Trophoblast cell (in vitro differentiated cells and primary cell): ENCODE measurements around the gene IL10RB.

Experiments used
- DNase-seq, 2 donors: peaks; one replicate each; pipeline ENCODE4 v3.0.0-alpha.2; 2016
- H2AFZ ChIP-seq: 2 replicates; pipeline ENCODE4 v1.6.1; 2013; ENCODE audit warnings: low read length, moderate library complexity, mild to moderate bottlenecking; ENCODE audit not compliant: insufficient read depth, poor library complexity
- H2AK5ac ChIP-seq: 2 replicates; pipeline ENCODE4 v1.6.1; 2013; ENCODE audit warnings: mild to moderate bottlenecking, low read length
- H2BK120ac ChIP-seq: 2 replicates; pipeline ENCODE4 v1.6.1; 2013; ENCODE audit warnings: low read length, mild to moderate bottlenecking, moderate library complexity; ENCODE audit not compliant: insufficient read depth, poor library complexity
- H2BK12ac ChIP-seq: 2 replicates; pipeline ENCODE4 v1.6.1; 2013; ENCODE audit warnings: mild to moderate bottlenecking, low read length, moderate library complexity
- H2BK5ac ChIP-seq: 2 replicates; pipeline ENCODE4 v1.6.1; 2013; ENCODE audit warnings: low read length, low read depth, moderate library complexity, mild to moderate bottlenecking; ENCODE audit not compliant: poor library complexity
- H3K14ac ChIP-seq: 2 replicates; pipeline ENCODE4 v1.6.1; 2013; ENCODE audit warnings: mild to moderate bottlenecking, low read length
- H3K18ac ChIP-seq: 2 replicates; pipeline ENCODE4 v1.6.1; 2013; ENCODE audit warnings: mild to moderate bottlenecking, low read length
- H3K23ac ChIP-seq: 2 replicates; pipeline ENCODE4 v1.6.1; 2013; ENCODE audit warnings: low read length
- H3K27ac ChIP-seq: 2 replicates; pipeline ENCODE4 v1.5.1; 2013; ENCODE audit warnings: low read depth, mild to moderate bottlenecking, inconsistent platforms, low read length, moderate library complexity
- H3K27me3 ChIP-seq: 2 replicates; pipeline ENCODE4 v1.6.1; 2013; ENCODE audit warnings: inconsistent platforms, mild to moderate bottlenecking, low read length, moderate library complexity; ENCODE audit not compliant: insufficient read depth
- H3K36me3 ChIP-seq, 2 experiments: 1 replicate in 1 of 2; 2 replicates in 1 of 2; pipeline ENCODE4 v1.6.1; 2013; ENCODE audit warnings: low read length in 2 of 2, mild to moderate bottlenecking in 2 of 2, moderate library complexity in 1 of 2; ENCODE audit not compliant: insufficient read depth in 2 of 2, control insufficient read depth in 1 of 2
- H3K4ac ChIP-seq: 2 replicates; pipeline ENCODE4 v1.6.1; 2013; ENCODE audit warnings: low read depth, mild to moderate bottlenecking, low read length, moderate library complexity
- H3K4me1 ChIP-seq, 2 experiments: 1 replicate in 1 of 2; 2 replicates in 1 of 2; pipeline ENCODE4 v1.6.1; 2013; ENCODE audit warnings: low read length in 2 of 2, mild to moderate bottlenecking in 2 of 2, moderate library complexity in 1 of 2; ENCODE audit not compliant: insufficient read depth in 2 of 2, control insufficient read depth in 1 of 2
- H3K4me2 ChIP-seq: 2 replicates; pipeline ENCODE4 v1.6.1; 2013; ENCODE audit warnings: inconsistent platforms, mild to moderate bottlenecking, low read length, moderate library complexity
- H3K4me3 ChIP-seq: 2 replicates; pipeline ENCODE4 v1.5.1; 2013; ENCODE audit warnings: mild to moderate bottlenecking, low read depth, low read length, inconsistent platforms
- H3K79me1 ChIP-seq: one replicate; pipeline ENCODE4 v1.6.1; 2013; ENCODE audit warnings: low read length
- H3K79me2 ChIP-seq: 2 replicates; pipeline ENCODE4 v1.6.1; 2013; ENCODE audit warnings: low read length, mild to moderate bottlenecking; ENCODE audit not compliant: control insufficient read depth, insufficient read depth, poor library complexity
- H3K9ac ChIP-seq: 2 replicates; pipeline ENCODE4 v1.6.1; 2013; ENCODE audit warnings: mild to moderate bottlenecking, low read length
- H3K9me3 ChIP-seq: 2 replicates; pipeline ENCODE4 v1.6.1; 2013; ENCODE audit warnings: low read depth, mild to moderate bottlenecking, control low read depth, inconsistent platforms, low read length; ENCODE audit not compliant: insufficient read depth
- H4K12ac ChIP-seq: 2 replicates; pipeline ENCODE4 v1.6.1; 2013; ENCODE audit warnings: low read depth, mild to moderate bottlenecking, low read length, moderate library complexity
- H4K8ac ChIP-seq: 2 replicates; pipeline ENCODE4 v1.6.1; 2013; ENCODE audit warnings: low read depth, mild to moderate bottlenecking, low read length, moderate library complexity
- H4K91ac ChIP-seq: one replicate; pipeline ENCODE4 v1.6.1; 2013; ENCODE audit warnings: low read depth, mild to moderate bottlenecking, low read length, moderate library complexity
- WGBS: extraction: QIAGEN DNeasy Blood & Tissue Kit; methylation state at CpG from one replicate; pipeline ENCODE4 v1.1.7; 2013; ENCODE audit warnings: missing lambda C conversion rate; ENCODE audit not compliant: insufficient read length, insufficient coverage; ENCODE audit errors: extremely low coverage; 5-methylcytosine and 5-hydroxymethylcytosine counted together

IL10RB gene

DNA sequence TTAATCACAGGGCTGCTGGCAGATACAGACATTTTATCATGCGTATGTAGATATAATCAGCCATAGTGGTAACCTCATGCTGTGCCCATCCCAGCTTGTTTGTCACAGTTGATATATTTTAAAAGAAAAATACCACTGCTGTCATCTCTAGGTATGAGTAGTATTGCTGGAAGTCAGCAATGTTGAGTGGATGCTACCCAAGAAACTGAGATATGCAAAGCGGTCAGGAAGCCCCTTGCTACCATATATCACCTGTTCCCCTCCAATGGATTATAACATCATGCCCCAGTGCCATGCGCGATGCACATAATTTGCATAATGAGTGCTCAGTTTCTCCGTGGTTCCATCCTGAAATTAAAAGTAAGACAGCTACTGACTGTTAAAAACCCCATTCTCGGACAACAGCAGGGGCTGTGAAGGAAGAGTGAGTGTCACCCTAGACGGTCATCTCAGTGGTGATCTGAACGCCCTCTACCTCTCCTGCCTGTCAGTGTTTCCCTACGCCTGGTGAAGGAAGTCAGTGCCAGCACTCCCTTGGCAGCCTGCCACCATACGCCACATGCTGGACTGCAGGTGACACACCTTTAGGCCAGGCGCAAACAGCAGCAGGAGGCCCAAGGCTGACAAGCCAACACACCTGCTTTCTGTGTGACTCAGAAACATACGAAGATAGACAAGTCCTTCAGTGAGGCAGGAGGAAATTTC lies 2.7 kb downstream of the IL10RB start:
- Histone ChIP-seq H3K36me3 (peaks cover 0 to 4% of the 10 kb centered on the region in 2 experiments), H3K79me1 (peaks cover 5% of the 10 kb centered on the region), H3K4me1 (peaks cover 2 to 12% of the 10 kb centered on the region in 2 experiments), H3K4me3 (no peak overlapping the region), H3K27me3 (no peaks in the 10 kb centered on the region), H4K12ac (no peak overlapping the region), H3K23ac (no peak overlapping the region), H2BK12ac (no peak overlapping the region), H4K8ac (no peak overlapping the region), H3K4ac (no peak overlapping the region), H3K14ac (no peak overlapping the region), H3K18ac (no peak overlapping the region), H3K4me2 (no peak overlapping the region), H2AFZ (no peak overlapping the region), H3K9me3 (no peaks in the 10 kb centered on the region), H2BK5ac (no peak overlapping the region), H2AK5ac (no peak overlapping the region), H2BK120ac (no peak overlapping the region), H3K27ac (no peak overlapping the region), H3K79me2 (peaks cover 3% of the 10 kb centered on the region), H3K9ac (no peak overlapping the region), H4K91ac (no peak overlapping the region)
- DNase-seq: peak; percentile 97
- WGBS: no CpG with 5 or more reads among the region's 12 CpGs

DNA sequence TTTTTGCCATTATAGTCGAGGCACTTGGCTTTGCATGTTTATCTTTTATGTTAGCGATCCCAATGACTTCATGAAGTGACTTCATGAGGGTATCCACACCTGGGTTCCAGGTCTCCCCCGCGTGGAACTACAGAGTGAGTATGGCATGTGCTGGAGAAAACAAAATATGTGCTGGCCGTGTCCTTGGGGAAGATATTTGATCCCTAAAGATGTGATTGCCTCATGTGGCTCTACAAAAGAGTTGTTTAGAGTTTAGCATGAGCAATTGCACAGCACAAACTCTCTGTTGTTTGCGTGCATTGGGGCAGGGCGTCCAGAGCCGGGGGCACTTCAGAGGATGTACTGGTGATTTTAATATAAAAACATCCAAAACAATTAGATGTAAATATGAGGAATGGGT lies 4.8 kb downstream of the IL10RB start:
- peaks cover 5% of the 10 kb centered on the region for H3K79me1 ChIP-seq
- peak; percentile 79 to 92 for DNase-seq
- H3K18ac ChIP-seq: no peak overlapping the region
- no peak overlapping the region for H3K4ac ChIP-seq
- peaks cover 2 to 7% of the 10 kb centered on the region in 2 experiments for H3K4me1 ChIP-seq
- H3K36me3 ChIP-seq: peaks cover 0 to 4% of the 10 kb centered on the region in 2 experiments
- H3K79me2 ChIP-seq: peaks cover 3% of the 10 kb centered on the region
- no peak overlapping the region for H3K9ac ChIP-seq
- no peaks in the 10 kb centered on the region for H3K27me3 ChIP-seq
- H2BK5ac ChIP-seq: no peak overlapping the region
- H2BK12ac ChIP-seq: no peak overlapping the region
- no peak overlapping the region for H3K4me3 ChIP-seq
- H4K91ac ChIP-seq: no peak overlapping the region
- H3K9me3 ChIP-seq: no peaks in the 10 kb centered on the region
- H2AK5ac ChIP-seq: no peak overlapping the region
- no peak overlapping the region for H2BK120ac ChIP-seq
- no peak overlapping the region for H4K8ac ChIP-seq
- no CpG with 5 or more reads among the region's 8 CpGs for WGBS
- no peak overlapping the region for H3K14ac ChIP-seq
- no peak overlapping the region for H3K23ac ChIP-seq
- H3K27ac ChIP-seq: no peak overlapping the region
- H2AFZ ChIP-seq: no peak overlapping the region
- H3K4me2 ChIP-seq: no peak overlapping the region
- no peak overlapping the region for H4K12ac ChIP-seq

DNA sequence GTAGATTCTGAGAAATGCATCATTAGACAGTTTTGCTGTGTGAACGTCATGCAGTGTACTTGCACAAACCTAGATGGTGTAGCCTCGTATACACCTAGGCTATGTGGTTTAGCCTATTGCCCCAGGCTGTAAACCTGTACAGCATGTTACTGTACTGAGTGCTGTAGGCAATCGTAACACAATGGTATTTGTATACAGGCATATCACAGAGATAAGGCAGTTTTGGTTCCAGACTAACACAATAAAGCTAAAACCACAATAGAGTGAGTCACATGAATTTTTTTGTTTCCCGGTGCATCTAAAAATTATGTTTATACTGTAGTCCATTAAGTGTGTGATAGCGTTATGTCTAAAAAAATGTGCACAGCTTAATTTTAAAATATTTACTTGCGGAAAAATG lies 6.9 kb downstream of the IL10RB start:
- no peaks in the 10 kb centered on the region for H3K9me3 ChIP-seq
- no peak overlapping the region for H3K23ac ChIP-seq
- no peaks in the 10 kb centered on the region for H3K27me3 ChIP-seq
- peak; percentile 94 to 97 for DNase-seq
- H3K79me2 ChIP-seq: no peaks in the 10 kb centered on the region
- H3K4ac ChIP-seq: no peak overlapping the region
- no peak overlapping the region for H4K91ac ChIP-seq
- H2BK120ac ChIP-seq: no peak overlapping the region
- H3K4me1 ChIP-seq: peaks cover 2% of the 10 kb centered on the region in 2 experiments
- no peak overlapping the region for H3K9ac ChIP-seq
- H3K4me2 ChIP-seq: no peak overlapping the region
- no peak overlapping the region for H4K8ac ChIP-seq
- no peak overlapping the region for H2BK12ac ChIP-seq
- H3K79me1 ChIP-seq: no peaks in the 10 kb centered on the region
- WGBS: no CpG with 5 or more reads among the region's 6 CpGs
- H4K12ac ChIP-seq: no peak overlapping the region
- H3K18ac ChIP-seq: no peak overlapping the region
- H2BK5ac ChIP-seq: no peak overlapping the region
- no peak overlapping the region for H2AFZ ChIP-seq
- no peak overlapping the region for H3K14ac ChIP-seq
- H3K36me3 ChIP-seq: peaks cover 0 to 4% of the 10 kb centered on the region in 2 experiments
- no peak overlapping the region for H2AK5ac ChIP-seq
- no peak overlapping the region for H3K27ac ChIP-seq
- no peak overlapping the region for H3K4me3 ChIP-seq

DNA sequence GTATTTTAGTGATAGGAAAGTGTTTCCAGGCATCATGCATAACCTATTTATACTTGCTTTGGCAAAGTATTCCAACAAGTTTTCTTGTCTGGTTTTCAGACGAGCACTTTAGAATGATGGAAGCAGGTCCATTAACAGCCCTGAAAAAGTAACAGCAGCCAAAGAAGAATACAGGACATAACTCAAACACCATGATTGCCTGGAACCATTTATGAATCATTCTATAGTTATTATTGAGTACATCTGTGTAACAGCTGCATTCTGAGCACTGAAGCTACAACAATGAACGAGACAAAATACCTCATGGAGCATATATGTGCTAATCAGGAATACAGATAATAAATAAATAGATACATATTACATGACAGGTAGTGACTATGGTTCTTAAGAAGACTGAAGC lies 12.6 kb downstream of the IL10RB start:
- no peak overlapping the region for H3K4me2 ChIP-seq
- no peak overlapping the region for H3K27ac ChIP-seq
- H3K4me1 ChIP-seq: no peaks in the 10 kb centered on the region
- H2AFZ ChIP-seq: no peak overlapping the region
- no peak overlapping the region for H4K8ac ChIP-seq
- H3K4me3 ChIP-seq: no peak overlapping the region
- H2AK5ac ChIP-seq: no peak overlapping the region
- H2BK5ac ChIP-seq: no peak overlapping the region
- WGBS: no CpG with 5 or more reads among the region's 2 CpGs
- no peak overlapping the region for H3K23ac ChIP-seq
- peaks cover 7 to 13% of the 10 kb centered on the region in 2 experiments for H3K36me3 ChIP-seq
- H3K9me3 ChIP-seq: peaks cover 2% of the 10 kb centered on the region
- no peak overlapping the region for H2BK120ac ChIP-seq
- H3K4ac ChIP-seq: no peak overlapping the region
- no peak overlapping the region for H3K14ac ChIP-seq
- H4K91ac ChIP-seq: no peak overlapping the region
- H4K12ac ChIP-seq: no peak overlapping the region
- H3K27me3 ChIP-seq: no peaks in the 10 kb centered on the region
- no peaks in the 10 kb centered on the region for H3K79me1 ChIP-seq
- H3K79me2 ChIP-seq: no peaks in the 10 kb centered on the region
- no peak overlapping the region for H3K9ac ChIP-seq
- peak; percentile 33 to 60 for DNase-seq
- H2BK12ac ChIP-seq: no peak overlapping the region
- H3K18ac ChIP-seq: no peak overlapping the region
